Karpas-422 (cell line): ENCODE measurements around the gene DPP6. TPM values are rescaled to one million over a fixed set of nuclear protein-coding genes. Genes with fewer than 3 reads are reported as not detected.

Experiments used
- DNase-seq: peaks from one replicate; pipeline ENCODE4 v3.0.0-alpha.2; 2015
- H2AFZ ChIP-seq: fragments of 200-600 bp; sonication (generic); 2 replicates; pipeline ENCODE4 v1.6.1; 2014; ENCODE audit warnings: antibody characterized with exemption, low read length, mixed read lengths
- H3K27ac ChIP-seq: fragments of 200-600 bp; sonication (generic); 2 replicates; pipeline ENCODE4 v1.5.1; 2014; ENCODE audit warnings: mild to moderate bottlenecking, low read length, moderate library complexity
- H3K27me3 ChIP-seq: fragments of 200-600 bp; sonication (generic); 2 replicates; pipeline ENCODE4 v1.6.1; 2014; ENCODE audit warnings: low read length, mixed read lengths
- H3K36me3 ChIP-seq: fragments of 200-600 bp; sonication (generic); 2 replicates; pipeline ENCODE4 v1.6.1; 2014; ENCODE audit warnings: low read length, mixed read lengths; ENCODE audit not compliant: insufficient read depth
- H3K4me1 ChIP-seq: fragments of 200-600 bp; sonication (generic); 2 replicates; pipeline ENCODE4 v1.6.1; 2014; ENCODE audit warnings: mild to moderate bottlenecking, low read length, mixed read lengths
- H3K4me2 ChIP-seq: fragments of 200-600 bp; sonication (generic); 2 replicates; pipeline ENCODE4 v1.6.1; 2014; ENCODE audit warnings: low read length, low read depth, mild to moderate bottlenecking; ENCODE audit not compliant: poor library complexity, severe bottlenecking
- H3K4me3 ChIP-seq: fragments of 200-600 bp; sonication (generic); 2 replicates; pipeline ENCODE4 v1.5.1; 2014; ENCODE audit warnings: mild to moderate bottlenecking, antibody characterized with exemption, low read length, mixed read lengths
- H3K79me2 ChIP-seq: fragments of 200-600 bp; sonication (generic); 2 replicates; pipeline ENCODE4 v1.6.1; 2014; ENCODE audit warnings: mild to moderate bottlenecking, low read length, mixed read lengths
- H3K9ac ChIP-seq: fragments of 200-600 bp; sonication (generic); 2 replicates; pipeline ENCODE4 v1.6.0; 2014; ENCODE audit warnings: low read length
- H3K9me2 ChIP-seq: fragments of 200-600 bp; sonication (generic), shearing (Covaris generic); replicated peaks from 2 replicates; pipeline ENCODE4 v1.6.0; 2014; ENCODE audit warnings: mild to moderate bottlenecking, low read length, moderate library complexity; ENCODE audit not compliant: insufficient read depth
- H3K9me3 ChIP-seq: fragments of 300-700, 200-600 bp; sonication (generic); 2 replicates; pipeline ENCODE4 v1.6.1; 2014; ENCODE audit warnings: low read length, mixed read lengths
- H4K20me1 ChIP-seq: fragments of 200-600 bp; sonication (generic); 2 replicates; pipeline ENCODE4 v1.6.1; 2014; ENCODE audit warnings: mild to moderate bottlenecking, antibody characterized with exemption, low read length, low read depth; ENCODE audit not compliant: insufficient read depth
- total RNA-seq: library from RNA; depleted of rRNA; stranded (reverse); fragments of >200 nt; shearing (Covaris generic); gene quantifications from 2 replicates; pipeline ENCODE4 v1.2.3, GENCODE V29; 2014; ENCODE audit warnings: low replicate concordance

The DPP6 gene
- total RNA-seq, 1 experiment from 2014 or later = not detected

DNA sequence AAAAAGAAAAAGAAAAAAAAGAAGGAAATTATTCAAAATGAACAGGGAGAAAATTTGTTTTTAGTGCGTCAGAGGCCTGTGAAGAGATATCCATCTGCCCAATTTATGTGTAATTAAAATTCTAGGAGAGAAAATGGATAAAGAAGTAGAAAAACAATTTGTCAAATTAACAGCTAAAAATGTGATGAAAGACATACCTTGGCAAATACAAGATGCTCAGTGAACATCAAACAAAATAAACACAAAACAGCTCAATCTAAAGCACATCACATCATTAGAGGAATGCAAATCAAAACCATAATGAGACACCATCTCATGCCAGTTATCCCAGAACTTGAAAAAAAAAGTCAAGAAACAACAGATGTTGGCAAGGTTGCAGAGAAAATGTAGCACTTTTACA is 477.9 kb downstream of the DPP6 start:
- H3K4me3 ChIP-seq = no peak overlapping the region
- no peaks in the 10 kb centered on the region for H3K36me3 ChIP-seq
- no peaks in the 10 kb centered on the region for H3K4me1 ChIP-seq
- no peak overlapping the region for H3K9ac ChIP-seq
- H3K9me2 ChIP-seq = no peaks in the 10 kb centered on the region
- H3K79me2 ChIP-seq = no peaks in the 10 kb centered on the region
- H3K27ac ChIP-seq = no peak overlapping the region
- no peaks in the 10 kb centered on the region for H3K9me3 ChIP-seq
- DNase-seq = no peak
- H2AFZ ChIP-seq = no peak overlapping the region
- H4K20me1 ChIP-seq = no peaks in the 10 kb centered on the region
- H3K4me2 ChIP-seq = no peak overlapping the region
- no peaks in the 10 kb centered on the region for H3K27me3 ChIP-seq

DNA sequence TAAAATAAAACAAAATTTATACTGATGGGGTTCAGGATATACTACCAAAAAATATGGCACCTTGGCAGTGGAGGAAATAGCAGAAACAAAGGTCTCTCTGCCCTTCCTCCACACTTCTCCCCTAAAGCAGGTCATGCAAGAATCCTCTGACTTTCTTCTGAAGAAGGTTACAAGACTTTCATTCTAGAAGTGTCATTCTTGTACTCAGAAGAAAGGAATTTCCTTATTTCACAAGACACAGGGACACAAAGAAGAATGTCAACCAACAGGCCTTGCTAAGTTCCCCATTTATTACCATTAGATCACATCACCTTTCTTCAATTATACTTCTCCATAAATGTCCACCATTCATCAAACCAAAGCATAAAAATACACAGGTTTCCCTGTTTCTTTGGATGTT is 480.6 kb downstream of the DPP6 start:
- Histone ChIP-seq H3K4me1 (no peaks in the 10 kb centered on the region), H3K27me3 (no peaks in the 10 kb centered on the region), H4K20me1 (no peaks in the 10 kb centered on the region), H3K4me3 (no peak overlapping the region), H3K9ac (no peak overlapping the region), H3K9me3 (no peaks in the 10 kb centered on the region), H3K79me2 (no peaks in the 10 kb centered on the region), H3K4me2 (no peak overlapping the region), H3K27ac (no peak overlapping the region), H3K9me2 (no peaks in the 10 kb centered on the region), H2AFZ (no peak overlapping the region), H3K36me3 (no peaks in the 10 kb centered on the region)
- no peak for DNase-seq

DNA sequence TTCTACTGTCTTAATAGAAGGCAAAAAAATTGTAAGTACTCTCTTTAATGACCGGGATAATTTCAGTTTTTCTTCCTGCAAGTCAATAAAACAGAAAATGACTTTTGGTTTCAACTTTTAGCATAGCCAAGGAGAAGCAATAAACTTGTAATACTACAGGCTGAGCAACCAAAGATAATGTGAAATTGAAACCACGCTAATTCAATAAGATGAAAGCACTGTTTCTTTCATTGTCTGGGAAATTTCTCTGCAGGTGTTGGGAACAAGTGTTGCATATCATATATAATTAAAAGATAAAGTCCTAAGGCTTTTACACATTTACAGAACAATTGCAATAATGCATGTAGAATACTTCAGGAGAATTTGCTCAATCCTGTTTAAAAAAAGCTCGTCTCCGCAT is 488.4 kb downstream of the DPP6 start:
- no peak for DNase-seq
- Histone ChIP-seq H3K79me2 (no peaks in the 10 kb centered on the region), H3K9me3 (no peaks in the 10 kb centered on the region), H3K27me3 (no peaks in the 10 kb centered on the region), H2AFZ (no peak overlapping the region), H3K4me3 (no peak overlapping the region), H3K9me2 (no peaks in the 10 kb centered on the region), H3K36me3 (no peaks in the 10 kb centered on the region), H3K27ac (no peak overlapping the region), H3K4me1 (no peaks in the 10 kb centered on the region), H3K9ac (no peak overlapping the region), H4K20me1 (no peaks in the 10 kb centered on the region), H3K4me2 (no peak overlapping the region)

DNA sequence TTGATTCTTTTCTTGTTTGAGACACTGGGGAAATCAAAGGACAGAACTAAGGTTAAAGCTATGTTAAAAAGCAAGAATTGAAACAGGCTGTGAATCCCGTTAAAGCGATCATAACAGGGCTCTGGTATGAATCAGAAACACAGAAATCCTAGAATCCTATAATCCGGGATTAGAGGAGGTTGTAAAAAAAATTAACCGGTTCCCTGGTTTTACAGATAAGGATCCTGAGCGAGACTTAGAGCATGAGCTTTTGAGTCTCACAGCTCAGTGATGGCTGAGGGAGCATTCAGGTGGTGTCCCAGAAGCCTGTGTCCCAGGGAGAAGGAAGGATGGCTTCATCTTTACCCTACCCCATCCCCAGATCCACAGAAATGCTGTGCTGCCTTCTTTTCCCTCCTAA is 489.4 kb downstream of the DPP6 start:
- Histone ChIP-seq H3K4me3 (no peak overlapping the region), H3K9ac (no peak overlapping the region), H3K79me2 (no peaks in the 10 kb centered on the region), H4K20me1 (no peaks in the 10 kb centered on the region), H3K36me3 (no peaks in the 10 kb centered on the region), H3K9me2 (no peaks in the 10 kb centered on the region), H3K9me3 (no peaks in the 10 kb centered on the region), H3K4me1 (no peaks in the 10 kb centered on the region), H2AFZ (no peak overlapping the region), H3K4me2 (no peak overlapping the region), H3K27me3 (no peaks in the 10 kb centered on the region), H3K27ac (no peak overlapping the region)
- no peak for DNase-seq

DNA sequence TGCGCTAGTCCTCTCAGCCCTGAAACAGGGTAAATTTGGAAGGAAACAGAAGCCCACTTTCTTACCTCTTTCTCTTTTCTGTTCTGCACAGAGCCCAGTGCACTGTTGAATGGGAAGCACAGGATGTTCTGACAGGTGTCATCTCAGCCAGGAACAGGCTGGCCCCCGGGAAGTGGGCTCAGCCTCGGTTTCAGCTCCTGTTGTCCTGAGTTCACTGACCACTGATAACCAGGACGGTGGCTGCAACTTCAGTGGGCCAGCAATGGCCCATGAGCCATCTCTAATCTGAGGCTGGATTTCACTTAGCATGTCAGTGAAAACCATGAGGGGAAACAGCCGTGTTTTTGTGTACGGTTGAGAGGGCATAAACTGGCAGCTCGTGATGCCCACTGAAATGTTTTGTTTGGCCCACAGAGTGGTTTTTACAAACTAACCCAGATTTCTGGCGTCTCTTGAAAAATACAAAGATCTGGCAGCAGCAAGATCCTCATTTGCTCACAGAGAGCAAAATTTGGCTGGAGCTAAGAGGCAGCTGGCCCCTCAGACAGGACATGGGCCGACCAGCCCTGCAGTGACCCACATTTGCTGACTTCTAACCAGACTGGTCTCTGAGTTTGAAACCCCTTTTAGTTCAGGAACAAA is 494.9 kb downstream of the DPP6 start:
- Histone ChIP-seq H3K9ac (no peak overlapping the region), H2AFZ (no peak overlapping the region), H3K4me1 (no peaks in the 10 kb centered on the region), H3K9me3 (no peaks in the 10 kb centered on the region), H3K4me2 (no peak overlapping the region), H3K27me3 (no peaks in the 10 kb centered on the region), H3K36me3 (no peaks in the 10 kb centered on the region), H3K27ac (no peak overlapping the region), H3K4me3 (no peak overlapping the region), H4K20me1 (no peaks in the 10 kb centered on the region), H3K79me2 (no peaks in the 10 kb centered on the region), H3K9me2 (no peaks in the 10 kb centered on the region)
- no peak for DNase-seq

DNA sequence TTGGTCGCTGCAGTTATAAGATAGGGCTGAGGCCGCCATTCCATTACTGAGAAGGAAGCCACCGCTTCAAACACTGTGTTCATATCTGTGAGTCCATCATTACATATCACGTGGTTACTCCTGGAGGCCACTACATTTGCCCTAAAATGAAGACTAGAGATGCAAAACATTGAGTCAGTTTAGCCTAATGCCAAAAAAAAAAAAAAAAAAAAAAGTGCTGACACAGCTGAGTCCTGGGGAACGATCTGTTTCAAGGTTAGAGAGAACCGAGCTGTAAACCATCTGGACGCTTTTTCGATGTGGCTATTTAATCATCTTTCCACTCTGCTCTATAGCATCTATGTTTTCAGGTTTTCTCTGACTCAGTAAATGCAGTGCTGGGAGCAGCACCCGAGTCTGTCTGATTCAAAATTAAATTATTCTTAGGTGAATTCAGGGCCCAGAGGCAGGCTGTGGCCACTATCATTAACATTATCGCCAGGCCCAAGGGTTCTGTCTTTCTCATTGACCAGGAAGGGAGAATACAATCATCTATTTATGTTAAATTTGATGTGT is 501.6 kb downstream of the DPP6 start:
- Histone ChIP-seq H3K27me3 (no peaks in the 10 kb centered on the region), H3K9me3 (no peaks in the 10 kb centered on the region), H3K36me3 (no peaks in the 10 kb centered on the region), H3K9ac (no peak overlapping the region), H3K9me2 (no peaks in the 10 kb centered on the region), H3K79me2 (no peaks in the 10 kb centered on the region), H3K4me2 (no peak overlapping the region), H3K27ac (no peak overlapping the region), H3K4me1 (no peaks in the 10 kb centered on the region), H3K4me3 (no peak overlapping the region), H4K20me1 (no peaks in the 10 kb centered on the region), H2AFZ (no peak overlapping the region)
- no peak for DNase-seq

DNA sequence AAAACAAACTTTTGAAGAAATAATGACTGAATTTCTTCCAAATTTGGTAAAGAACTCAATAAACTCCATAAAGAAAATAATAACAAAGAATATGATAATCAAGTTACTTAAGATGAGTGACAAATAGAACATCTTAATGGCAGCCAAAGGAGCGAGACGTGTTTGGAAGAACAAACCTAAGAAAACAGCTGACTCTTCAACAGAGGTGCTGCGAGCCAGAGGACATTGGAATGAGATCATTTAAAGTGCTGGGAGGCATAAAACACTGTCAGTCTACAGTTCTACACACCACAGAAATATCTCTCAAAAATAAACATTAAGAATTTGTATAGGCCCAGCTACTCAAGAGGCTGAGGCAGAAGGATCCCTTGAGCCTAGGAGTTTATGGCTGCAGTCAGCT is 507.3 kb downstream of the DPP6 start:
- Histone ChIP-seq H2AFZ (no peak overlapping the region), H3K9me3 (no peaks in the 10 kb centered on the region), H3K4me2 (no peak overlapping the region), H3K9ac (no peak overlapping the region), H4K20me1 (no peaks in the 10 kb centered on the region), H3K36me3 (no peaks in the 10 kb centered on the region), H3K4me1 (no peaks in the 10 kb centered on the region), H3K9me2 (no peaks in the 10 kb centered on the region), H3K79me2 (no peaks in the 10 kb centered on the region), H3K4me3 (no peak overlapping the region), H3K27me3 (no peaks in the 10 kb centered on the region), H3K27ac (no peak overlapping the region)
- no peak for DNase-seq

DNA sequence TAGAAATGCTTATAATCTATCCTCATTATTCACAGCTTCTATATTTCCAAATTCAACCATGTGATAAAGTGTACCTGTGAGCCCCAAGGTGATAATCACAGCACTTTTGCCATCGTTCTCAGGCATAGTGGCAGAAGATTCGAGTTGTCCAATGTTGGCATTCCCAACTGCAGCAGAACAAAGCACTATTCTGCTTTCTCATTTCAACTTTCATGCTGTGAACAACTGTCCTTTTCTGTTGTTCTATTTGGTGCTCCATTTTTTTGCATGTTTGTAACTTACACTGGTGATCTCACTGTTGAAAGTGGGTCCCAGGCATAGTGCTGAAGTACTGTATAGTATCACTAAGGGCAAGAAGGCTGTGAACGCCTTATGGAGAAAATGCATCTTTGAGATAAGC is 512.5 kb downstream of the DPP6 start:
- Histone ChIP-seq H4K20me1 (no peaks in the 10 kb centered on the region), H3K27me3 (no peaks in the 10 kb centered on the region), H3K4me3 (no peak overlapping the region), H3K9ac (no peak overlapping the region), H2AFZ (no peak overlapping the region), H3K9me3 (no peaks in the 10 kb centered on the region), H3K4me1 (no peaks in the 10 kb centered on the region), H3K9me2 (no peaks in the 10 kb centered on the region), H3K36me3 (no peaks in the 10 kb centered on the region), H3K79me2 (no peaks in the 10 kb centered on the region), H3K4me2 (no peak overlapping the region), H3K27ac (no peak overlapping the region)
- DNase-seq = no peak
